Measurements from ENCODE around the gene SSX2IP. TPM values are rescaled to one million over a fixed set of nuclear protein-coding genes. Genes with fewer than 3 reads are reported as not detected.

The SSX2IP gene
- total RNA-seq, 4 donors from 2014 or later = 1.5 to 3.9 (median 3.2) TPM

GRCh38 chr1:84693785-84694184, 3.5 kb upstream of the SSX2IP start:
- no peak for TF ChIP-seq CTCF (IDR thresholded peaks at IDR 0.05; ENCODE audit: low read depth)

GRCh38 chr1:84693005-84693404, 2.7 kb upstream of the SSX2IP start:
- no peak for TF ChIP-seq CTCF (IDR thresholded peaks at IDR 0.05; ENCODE audit: low read depth)

GRCh38 chr1:84692391-84692790, 2.1 kb upstream of the SSX2IP start:
- TF ChIP-seq CTCF (IDR thresholded peaks at IDR 0.05; ENCODE audit: low read depth) = no peak

GRCh38 chr1:84691122-84691783, 992 bp upstream of the SSX2IP start:
- no peak for TF ChIP-seq CTCF (IDR thresholded peaks at IDR 0.05; ENCODE audit: low read depth)

GRCh38 chr1:84689514-84690396, 506 bp downstream of the SSX2IP start:
- no peak for TF ChIP-seq CTCF (IDR thresholded peaks at IDR 0.05; ENCODE audit: low read depth)

GRCh38 chr1:84688463-84689061, 1.7 kb downstream of the SSX2IP start:
- TF ChIP-seq CTCF (IDR thresholded peaks at IDR 0.05; ENCODE audit: low read depth) = no peak
